GM19351 (cell line): Measurements from ENCODE around the gene BIRC7.

Experiments
- ATAC-seq: cut with Tn5 transposase; IDR thresholded peaks from one replicate; pipeline ENCODE4 v1.9.1; 2021; ENCODE audit warnings: mild to moderate bottlenecking, moderate library complexity; ENCODE audit not compliant: unreplicated experiment

The BIRC7 gene

GRCh38 chr20:63235399-63235983, at the start of gene BIRC7:
Gene BIRC7 (plus strand): TSS chr20:63235905. CDS start chr20:63236097, 192 bp downstream.
- no peak for ATAC-seq

GRCh38 chr20:63186084-63186483, 49.6 kb upstream of the BIRC7 start:
- no peak for ATAC-seq

- no peak for ATAC-seq
Observed at GRCh38 chr20:63186528-63187316, 49.0 kb upstream of the BIRC7 start.

- no peak for ATAC-seq
Observed at GRCh38 chr20:63187338-63188158, 48.2 kb upstream of the BIRC7 start.

GRCh38 chr20:63188159-63188442, 47.6 kb upstream of the BIRC7 start:
- no peak for ATAC-seq

- no peak for ATAC-seq
Observed at GRCh38 chr20:63188641-63189321, 46.9 kb upstream of the BIRC7 start.

- no peak for ATAC-seq
Observed at GRCh38 chr20:63189322-63189642, 46.4 kb upstream of the BIRC7 start.

- no peak for ATAC-seq
Observed at GRCh38 chr20:63189846-63190559, 45.7 kb upstream of the BIRC7 start.

GRCh38 chr20:63190828-63191227, 44.9 kb upstream of the BIRC7 start:
- ATAC-seq, result no peak

GRCh38 chr20:63191400-63191799, 44.3 kb upstream of the BIRC7 start:
- no peak for ATAC-seq

GRCh38 chr20:63192721-63193120, 43.0 kb upstream of the BIRC7 start:
- no peak for ATAC-seq

GRCh38 chr20:63194007-63194796, 41.5 kb upstream of the BIRC7 start:
- no peak for ATAC-seq

GRCh38 chr20:63194797-63195173, 40.9 kb upstream of the BIRC7 start:
- ATAC-seq, result no peak

GRCh38 chr20:63196768-63197470, 38.8 kb upstream of the BIRC7 start:
- ATAC-seq, result no peak

GRCh38 chr20:63198606-63199005, 37.1 kb upstream of the BIRC7 start:
- no peak for ATAC-seq

- no peak for ATAC-seq
Observed at GRCh38 chr20:63202021-63202420, 33.7 kb upstream of the BIRC7 start.

- no peak for ATAC-seq
Observed at GRCh38 chr20:63202811-63203526, 32.7 kb upstream of the BIRC7 start.

GRCh38 chr20:63204362-63204761, 31.3 kb upstream of the BIRC7 start:
- no peak for ATAC-seq

- ATAC-seq, result no peak
Observed at GRCh38 chr20:63205896-63206295, 29.8 kb upstream of the BIRC7 start.
